ENCODE data around the gene PLXNA2. TPM values are rescaled to one million over a fixed set of nuclear protein-coding genes. Genes with fewer than 3 reads are reported as not detected.

The PLXNA2 gene
- total and polyA plus RNA-seq, 11 donors = 9.2 to 28.2 (median 18.0) TPM

DNA sequence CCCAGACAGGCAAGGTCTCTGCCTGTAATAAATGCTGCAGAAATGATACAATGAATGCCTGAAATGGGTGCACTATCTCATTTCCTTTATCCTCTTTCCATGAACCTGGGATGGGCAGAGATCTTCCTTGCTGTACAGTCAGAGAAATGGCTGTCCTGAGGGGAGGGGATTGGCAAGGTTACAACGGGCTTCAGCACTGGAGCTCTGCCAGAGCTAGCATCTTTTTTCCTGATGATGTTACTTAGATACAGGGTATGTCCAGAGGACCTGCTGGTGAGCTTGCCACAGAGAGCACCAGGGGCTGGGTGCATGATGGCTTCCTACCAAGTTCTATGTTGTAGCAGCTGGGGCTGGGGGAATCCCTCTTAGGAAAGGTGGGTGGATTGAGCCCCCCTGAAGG lies 115.1 kb downstream of the PLXNA2 start:
- 0 to 44% (median 25%) methylated on average over 1 of the region's 1 CpG for WGBS, 4 donors
- peaks cover 0 to 46% (median 7%) of the 10 kb centered on the region in 12 donors for H3K4me1 ChIP-seq
- H3K9me3 ChIP-seq = no peaks in the 10 kb centered on the region
- peaks cover 0 to 6% (median 0%) of the 10 kb centered on the region in 9 donors for H3K36me3 ChIP-seq
- ATAC-seq (no peak), DNase-seq (no peak)
- no peaks in the 10 kb centered on the region for H3K27me3 ChIP-seq
- intact Hi-C loops (cut with DNase I) = no loop called here
- no peak overlapping the region for H3K4me3 ChIP-seq
- no peak for TF ChIP-seq POLR2A (IDR thresholded peaks at IDR 0.05)
- TF ChIP-seq, protein P1, sequence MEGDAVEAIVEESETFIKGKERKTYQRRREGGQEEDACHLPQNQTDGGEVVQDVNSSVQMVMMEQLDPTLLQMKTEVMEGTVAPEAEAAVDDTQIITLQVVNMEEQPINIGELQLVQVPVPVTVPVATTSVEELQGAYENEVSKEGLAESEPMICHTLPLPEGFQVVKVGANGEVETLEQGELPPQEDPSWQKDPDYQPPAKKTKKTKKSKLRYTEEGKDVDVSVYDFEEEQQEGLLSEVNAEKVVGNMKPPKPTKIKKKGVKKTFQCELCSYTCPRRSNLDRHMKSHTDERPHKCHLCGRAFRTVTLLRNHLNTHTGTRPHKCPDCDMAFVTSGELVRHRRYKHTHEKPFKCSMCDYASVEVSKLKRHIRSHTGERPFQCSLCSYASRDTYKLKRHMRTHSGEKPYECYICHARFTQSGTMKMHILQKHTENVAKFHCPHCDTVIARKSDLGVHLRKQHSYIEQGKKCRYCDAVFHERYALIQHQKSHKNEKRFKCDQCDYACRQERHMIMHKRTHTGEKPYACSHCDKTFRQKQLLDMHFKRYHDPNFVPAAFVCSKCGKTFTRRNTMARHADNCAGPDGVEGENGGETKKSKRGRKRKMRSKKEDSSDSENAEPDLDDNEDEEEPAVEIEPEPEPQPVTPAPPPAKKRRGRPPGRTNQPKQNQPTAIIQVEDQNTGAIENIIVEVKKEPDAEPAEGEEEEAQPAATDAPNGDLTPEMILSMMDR (IDR thresholded peaks at IDR 0.05) = no peak
- H3K27ac ChIP-seq = no peak overlapping the region

DNA sequence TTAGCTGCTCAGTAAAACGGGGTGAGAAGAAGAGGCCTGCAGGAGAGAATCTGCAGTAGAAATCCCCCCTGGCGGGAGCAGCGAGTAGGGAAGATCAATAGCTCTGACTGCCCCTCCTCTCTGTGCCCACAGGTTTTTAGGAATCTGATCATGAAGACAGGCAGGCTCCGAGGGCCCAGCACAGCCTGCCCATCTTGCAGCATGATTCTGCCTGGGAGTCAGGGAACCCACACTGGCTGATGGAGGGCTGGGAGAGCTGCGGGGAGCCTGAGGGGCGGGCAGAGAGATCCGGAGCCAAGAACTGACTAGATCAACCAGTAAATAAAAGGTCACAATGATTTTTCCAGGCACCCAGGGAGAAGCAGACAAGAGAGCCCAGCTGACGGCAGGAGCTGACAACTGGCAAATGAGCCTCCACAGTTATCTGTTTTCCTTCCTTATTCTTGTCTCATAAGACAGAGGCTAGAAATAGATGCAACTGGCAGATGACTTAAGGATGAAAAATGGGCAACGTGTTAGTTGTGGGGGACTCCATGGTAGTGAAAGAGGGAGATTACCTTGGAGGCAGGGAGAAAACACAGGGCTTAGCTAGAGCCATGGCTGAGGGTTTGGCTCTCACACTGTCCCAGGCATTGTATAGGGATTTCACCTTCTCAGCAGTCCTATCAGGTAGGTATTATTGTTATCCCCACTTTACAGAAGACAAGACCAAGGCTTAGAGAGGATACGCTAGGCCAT lies 116.2 kb downstream of the PLXNA2 start:
- peak in 1 of 4 donors; percentile 23 for ATAC-seq
- no peak overlapping the region for H3K4me3 ChIP-seq
- H3K4me1 ChIP-seq = peaks cover 0 to 41% (median 7%) of the 10 kb centered on the region in 12 donors
- H3K27me3 ChIP-seq = no peaks in the 10 kb centered on the region
- no peak for TF ChIP-seq POLR2A (IDR thresholded peaks at IDR 0.05)
- TF ChIP-seq, protein P1 (IDR thresholded peaks at IDR 0.05) = no peak
- WGBS, 4 donors = 58 to 61% (median 60%) methylated on average over 10 of the region's 10 CpGs
- H3K36me3 ChIP-seq = peaks cover 0 to 6% (median 0%) of the 10 kb centered on the region in 9 donors
- DNase-seq = no peak
- intact Hi-C loops (cut with DNase I) = no loop called here
- no peaks in the 10 kb centered on the region for H3K9me3 ChIP-seq
- no peak overlapping the region for H3K27ac ChIP-seq

- intact Hi-C loops (cut with DNase I) = no loop called here
- DNase-seq = no peak
- Histone ChIP-seq H3K36me3 (peaks cover 0 to 6% (median 0%) of the 10 kb centered on the region in 9 donors), H3K4me1 (peaks cover 0 to 34% (median 6%) of the 10 kb centered on the region in 12 donors), H3K4me3 (no peak overlapping the region), H3K27ac (no peak overlapping the region), H3K27me3 (no peaks in the 10 kb centered on the region), H3K9me3 (no peaks in the 10 kb centered on the region)
- peak in 2 of 4 donors; percentile 59 to 71 for ATAC-seq
- WGBS, 4 donors = 49 to 66% (median 53%) methylated on average over 2 of the region's 2 CpGs
- TF ChIP-seq POLR2A (IDR thresholded peaks at IDR 0.05) = no peak
- TF ChIP-seq, protein P1 (IDR thresholded peaks at IDR 0.05) = no peak
Measured at GRCh38 chr1:208127284-208127683, 116.9 kb downstream of the PLXNA2 start.

DNA sequence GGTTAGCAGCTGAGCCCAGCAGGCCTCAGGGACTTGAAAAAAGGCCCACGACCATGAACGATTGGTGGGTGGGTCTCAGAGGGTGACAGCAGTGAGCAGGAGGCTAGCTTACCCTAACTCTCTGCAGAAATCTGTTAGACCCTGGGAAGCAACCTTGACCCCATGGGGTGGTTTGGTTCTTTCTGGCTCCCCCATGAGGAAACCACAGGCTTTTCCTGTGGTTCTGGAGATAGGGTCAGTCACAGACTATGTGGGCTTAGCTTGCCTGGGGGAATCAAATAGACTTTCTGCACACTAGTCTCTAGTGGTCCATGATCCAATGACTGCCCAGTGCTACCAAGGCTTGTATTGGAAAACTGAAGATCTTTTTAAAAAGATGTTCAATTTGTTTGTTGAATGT lies 118.1 kb downstream of the PLXNA2 start:
- peaks cover 0 to 29% (median 5%) of the 10 kb centered on the region in 12 donors for H3K4me1 ChIP-seq
- intact Hi-C loops (cut with DNase I) = no loop called here
- H3K9me3 ChIP-seq = no peaks in the 10 kb centered on the region
- WGBS, 4 donors = 76 to 83% (median 79%) methylated on average over 2 of the region's 2 CpGs
- no peak overlapping the region for H3K4me3 ChIP-seq
- DNase-seq (no peak), ATAC-seq (no peak)
- TF ChIP-seq, protein P1 (IDR thresholded peaks at IDR 0.05) = no peak
- TF ChIP-seq POLR2A (IDR thresholded peaks at IDR 0.05) = no peak
- no peaks in the 10 kb centered on the region for H3K27me3 ChIP-seq
- H3K36me3 ChIP-seq = peaks cover 0 to under 1% (median 0%) of the 10 kb centered on the region in 9 donors
- H3K27ac ChIP-seq = no peak overlapping the region
